Medulla oblongata (tissue), 1 donor: ENCODE measurements around the gene OMA1.
A peak's percentile ranks its signal among the peaks of the same experiment; 100 is the strongest.
"Not testable (repeated sequence)": the region's sequence is repeated elsewhere in the genome, so short reads cannot be mapped to it uniquely, and the experiment has no call there.

Experiments used
- DNase-seq: peaks from one replicate; pipeline ENCODE4 v3.0.0-alpha.2; 2015; ENCODE audit errors: extremely low spot score

The OMA1 gene

GRCh38 chr1:58546520-58547308 is at the start of gene OMA1:
Gene OMA1, minus strand, starts transcription at chr1:58546726. Its CDS starts 7,432 bp downstream, at chr1:58539294.
- DNase-seq = peak; percentile 97

- DNase-seq = no peak
These were observed 48.0 kb upstream of the OMA1 start for GRCh38 chr1:58594546-58594945.

GRCh38 chr1:58592522-58593134 is 46.1 kb upstream of the OMA1 start:
- DNase-seq = no peak

GRCh38 chr1:58591806-58592205 is 45.3 kb upstream of the OMA1 start:
- DNase-seq = no peak

DNA sequence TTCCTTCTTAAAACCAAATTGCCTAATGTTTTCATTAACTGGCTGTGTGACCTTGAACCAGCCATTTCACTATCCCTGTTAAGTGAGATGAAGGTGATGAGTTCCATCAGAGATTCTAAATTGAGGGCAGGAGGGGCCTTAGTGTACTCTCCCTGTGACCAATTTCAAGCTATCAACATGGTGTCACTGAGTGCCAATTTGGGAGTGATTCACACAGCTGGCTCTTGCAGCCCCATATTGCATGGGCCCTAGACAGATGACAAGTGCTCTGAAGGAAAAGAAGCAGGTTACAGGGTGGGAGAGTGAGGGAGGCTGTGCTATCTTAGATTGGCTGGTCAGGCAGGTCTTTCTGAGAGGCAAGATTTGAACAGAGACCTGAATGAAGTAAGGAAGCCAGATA is 43.5 kb upstream of the OMA1 start:
- no peak for DNase-seq

DNA sequence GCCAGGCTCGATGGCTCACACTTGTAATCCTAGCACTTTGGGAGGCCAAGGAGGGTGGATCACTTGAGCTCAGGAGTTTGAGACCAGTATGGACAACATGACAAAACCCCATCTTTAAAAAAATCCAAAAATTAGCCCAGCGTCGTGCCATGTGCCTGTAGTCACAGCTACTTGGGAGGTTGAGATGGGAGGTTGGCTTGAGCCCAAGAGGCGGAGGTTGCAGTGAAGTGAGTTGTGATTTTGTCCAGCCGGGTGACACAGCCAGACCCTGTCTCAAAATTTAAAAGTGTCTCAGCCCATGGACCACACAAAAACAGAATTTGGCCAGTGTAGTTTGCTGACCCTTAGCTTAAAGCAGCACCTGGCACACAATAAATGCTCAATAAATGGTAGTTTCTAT is 41.9 kb upstream of the OMA1 start:
- DNase-seq = no peak

GRCh38 chr1:58587667-58588066 is 41.1 kb upstream of the OMA1 start:
- no peak for DNase-seq

DNA sequence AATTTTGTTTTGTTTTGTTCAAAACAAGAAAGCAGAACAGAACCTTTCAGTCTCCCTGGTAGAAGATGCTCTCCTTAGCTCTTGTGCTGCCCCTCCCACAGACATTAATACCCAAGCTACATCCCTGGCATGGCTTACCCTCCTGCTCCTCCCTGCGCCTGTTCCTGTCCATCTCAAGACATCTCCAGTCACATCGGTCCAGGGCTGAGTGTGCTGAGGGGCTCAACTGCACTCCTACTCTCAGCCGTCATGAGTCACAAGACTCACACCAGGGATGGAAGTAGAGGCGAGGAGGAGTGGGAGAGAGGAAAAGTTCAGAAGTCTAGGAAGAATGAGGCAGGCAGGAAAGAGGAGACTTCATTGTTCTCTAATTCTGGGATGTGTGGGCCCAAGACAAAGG is 39.7 kb upstream of the OMA1 start:
- no peak for DNase-seq

- DNase-seq = no peak
These were observed 39.1 kb upstream of the OMA1 start for GRCh38 chr1:58585581-58586151.

- no peak for DNase-seq
These were observed 38.6 kb upstream of the OMA1 start for GRCh38 chr1:58585166-58585565.

GRCh38 chr1:58584082-58584895 is 37.8 kb upstream of the OMA1 start:
- no peak for DNase-seq

DNA sequence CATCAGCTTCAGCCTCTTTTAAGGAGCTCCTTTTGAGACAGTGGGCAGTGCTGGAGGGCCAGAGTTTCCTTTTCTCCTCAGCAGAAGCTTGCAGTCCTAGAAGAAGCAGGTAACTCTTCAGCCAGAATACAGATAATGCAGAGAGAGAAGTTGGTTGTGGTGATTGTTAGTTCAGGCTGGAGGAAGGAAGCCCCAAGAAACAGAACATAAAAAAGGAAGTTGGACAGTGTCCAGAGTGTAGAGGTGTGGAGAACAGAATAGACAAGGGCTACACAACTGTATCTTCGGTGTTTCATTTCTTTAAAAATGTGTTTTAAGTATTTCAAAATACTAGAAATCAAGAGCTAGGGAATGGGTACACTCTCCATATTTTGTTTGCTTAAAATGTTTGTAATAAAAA is 37.0 kb upstream of the OMA1 start:
- peak; percentile 59 for DNase-seq

GRCh38 chr1:58582143-58582542 is 35.6 kb upstream of the OMA1 start:
- not testable (repeated sequence) for DNase-seq

DNA sequence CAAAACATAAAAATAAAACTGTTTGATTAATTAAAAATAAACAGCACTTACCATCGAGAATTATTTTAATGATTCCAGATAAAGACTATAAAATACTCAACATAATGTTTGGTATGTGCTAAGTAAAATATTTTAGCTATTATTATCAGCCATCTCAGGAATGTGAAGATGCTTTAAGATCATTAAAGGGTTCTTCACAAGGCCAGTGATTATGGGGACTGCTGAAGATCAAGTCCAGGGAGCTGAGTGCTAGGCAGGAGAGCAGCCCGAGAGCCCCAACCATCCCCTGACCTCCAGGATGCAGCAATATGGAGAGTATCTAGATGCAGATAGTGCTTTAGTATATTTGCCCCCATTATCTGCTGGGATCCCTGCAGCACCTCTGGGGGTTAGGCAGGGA is 35.1 kb upstream of the OMA1 start:
- no peak for DNase-seq

DNA sequence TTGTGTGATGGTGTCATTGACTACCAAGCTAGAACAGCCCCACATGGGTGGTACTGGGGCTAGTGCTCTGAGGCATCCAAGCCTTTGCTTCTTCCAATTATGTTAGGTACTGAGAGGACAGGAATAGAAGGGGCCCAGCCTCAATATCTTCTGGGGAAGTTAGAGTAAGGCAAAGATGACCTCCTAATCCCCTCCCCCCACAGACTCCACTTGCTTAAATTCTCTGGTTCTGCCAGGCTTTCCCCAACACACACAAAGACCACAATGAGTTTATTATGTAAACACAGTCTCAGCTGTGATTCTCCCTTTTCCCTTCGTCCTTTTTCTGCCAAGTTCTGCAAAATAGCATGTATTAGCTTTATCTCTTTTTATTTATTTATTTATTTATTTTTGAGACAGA is 33.7 kb upstream of the OMA1 start:
- DNase-seq = peak; percentile 81

GRCh38 chr1:58577654-58578030 is 31.1 kb upstream of the OMA1 start:
- DNase-seq = no peak

GRCh38 chr1:58576727-58577653 is 30.5 kb upstream of the OMA1 start, which contains the start of gene TACSTD2:
Gene TACSTD2, minus strand, starts transcription at chr1:58577252. Its CDS starts 96 bp downstream, at chr1:58577156.
- no peak for DNase-seq

DNA sequence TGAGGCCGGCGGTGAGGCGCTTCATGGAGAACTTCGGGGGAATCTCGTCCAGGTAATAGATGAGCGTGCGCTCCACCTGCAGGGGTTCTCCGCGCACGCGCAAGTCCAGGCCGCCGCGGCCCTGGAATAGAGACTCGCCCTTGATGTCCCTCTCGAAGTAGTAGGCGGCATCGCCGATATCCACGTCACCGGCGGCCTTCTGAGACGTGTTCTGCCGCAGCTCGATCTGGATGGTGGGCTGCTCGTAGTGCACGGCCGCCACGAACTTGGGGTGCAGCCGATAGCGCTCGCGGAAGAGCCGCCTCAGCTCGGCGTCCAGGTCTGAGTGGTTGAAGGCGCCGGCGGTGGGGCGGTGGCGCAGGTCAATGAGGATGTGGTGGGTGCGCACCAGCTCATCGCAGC is 29.8 kb upstream of the OMA1 start:
- no peak for DNase-seq

- DNase-seq = no peak
These were observed 29.2 kb upstream of the OMA1 start for GRCh38 chr1:58575551-58576324.

DNA sequence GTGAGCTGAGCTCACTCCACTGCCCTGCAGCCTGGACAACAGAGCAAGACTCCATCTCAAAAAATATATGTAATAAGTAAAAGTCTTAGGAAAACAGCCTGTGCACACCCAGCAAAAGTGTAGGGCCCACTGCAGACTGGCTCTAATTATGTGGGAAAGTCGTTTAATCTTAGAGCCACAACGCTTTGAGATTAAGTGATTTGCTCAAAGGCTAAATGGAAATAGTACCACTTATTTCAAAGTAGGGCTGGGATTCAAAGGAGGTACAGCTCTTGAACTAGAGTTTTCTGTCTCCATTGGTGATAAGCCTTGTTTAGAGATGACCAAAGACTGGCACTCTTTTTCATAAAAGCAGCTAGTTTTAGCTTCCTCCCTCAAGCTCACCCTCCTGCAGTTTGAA is 28.3 kb upstream of the OMA1 start:
- DNase-seq = no peak
